HEK293 (cell line): ENCODE results near the gene AEBP1.

Experiments used
- CTCF ChIA-PET: fragments of 350-600 bp; formaldehyde crosslinking; extraction: SDS; loops from one replicate; lab custom pipeline; 2021; ENCODE audit warnings: antibody characterized with exemption; lab: Yijun Ruan, JAX
- POLR2A ChIA-PET: fragments of 300-600 bp; formaldehyde crosslinking; extraction: SDS; loops from one replicate; lab custom pipeline; 2020; ENCODE audit warnings: antibody characterized with exemption, inconsistent platforms; lab: Yijun Ruan, JAX
- H3K27ac ChIP-seq: fragments of 200-500 bp; sonication (Bioruptor generic); 2 replicates; pipeline ENCODE4 v1.5.1; 2014; ENCODE audit warnings: low read depth, low read length, control low read depth, inconsistent platforms; ENCODE audit errors: extremely low read depth
- H3K36me3 ChIP-seq, 2 experiments: fragments of 200-500 bp in 1 of 2; sonication (Bioruptor generic) in 1 of 2; 1 replicate in 1 of 2; 2 replicates in 1 of 2; pipeline ENCODE4 v1.5.1; 2014 to 2017; ENCODE audit warnings: inconsistent platforms in 2 of 2, low read length in 2 of 2; ENCODE audit not compliant: control insufficient read depth in 2 of 2, insufficient read depth in 1 of 2
- H3K4me1 ChIP-seq: fragments of 200-500 bp; sonication (Bioruptor generic); 2 replicates; pipeline ENCODE4 v1.5.1; 2014; ENCODE audit warnings: mild to moderate bottlenecking, low read length, inconsistent platforms; ENCODE audit not compliant: control insufficient read depth, insufficient read depth
- H3K4me3 ChIP-seq: 2 replicates; pipeline ENCODE4 v1.5.1; 2011; ENCODE audit warnings: low read depth, mild to moderate bottlenecking, control low read depth, low read length, moderate library complexity
- H3K9me3 ChIP-seq: fragments of 200-500 bp; sonication (Bioruptor generic); 2 replicates; pipeline ENCODE4 v1.5.1; 2014; ENCODE audit warnings: low read depth, low read length, inconsistent platforms; ENCODE audit not compliant: control insufficient read depth, insufficient read depth
- BCL11B ChIP-seq: fragments of 450-650 bp; formaldehyde crosslinking; IDR thresholded peaks from 2 replicates; pipeline ENCODE4 v1.5.1; 2016; ENCODE audit warnings: low read depth, missing biosample characterization, missing genetic modification characterization
- FEZF1 ChIP-seq: fragments of 450-650 bp; formaldehyde crosslinking; IDR thresholded peaks from 2 replicates; pipeline ENCODE4 v1.5.1; 2016; ENCODE audit warnings: missing biosample characterization, missing genetic modification characterization
- INSM2 ChIP-seq: fragments of 450-650 bp; formaldehyde crosslinking; IDR thresholded peaks from 2 replicates; pipeline ENCODE4 v1.5.1; 2016; ENCODE audit warnings: missing biosample characterization, missing genetic modification characterization
- KLF1 ChIP-seq: fragments of 450-650 bp; formaldehyde crosslinking; IDR thresholded peaks from 2 replicates; pipeline ENCODE4 v1.5.1; 2016; ENCODE audit warnings: missing biosample characterization, missing genetic modification characterization
- KLF16 ChIP-seq: fragments of 450-650 bp; formaldehyde crosslinking; IDR thresholded peaks from 2 replicates; pipeline ENCODE4 v1.5.1; 2017; ENCODE audit warnings: missing biosample characterization, missing genetic modification characterization
- PBX3 ChIP-seq: sonication (generic); formaldehyde crosslinking; IDR thresholded peaks from 2 replicates; pipeline ENCODE4 v1.8.1; 2022; ENCODE audit warnings: mild to moderate bottlenecking, moderate library complexity, missing genetic modification reagents
- PRDM1 ChIP-seq: fragments of 450-650 bp; formaldehyde crosslinking; IDR thresholded peaks from 2 replicates; pipeline ENCODE4; 2016; ENCODE audit warnings: missing biosample characterization, missing genetic modification characterization
- SP7 ChIP-seq: fragments of 450-650 bp; formaldehyde crosslinking; IDR thresholded peaks from 2 replicates; pipeline ENCODE4 v1.5.1; 2016; ENCODE audit warnings: missing biosample characterization, missing genetic modification characterization
- ZNF121 ChIP-seq: fragments of 450-650 bp; formaldehyde crosslinking; IDR thresholded peaks from 2 replicates; pipeline ENCODE4 v1.5.1; 2016; ENCODE audit warnings: missing biosample characterization, missing genetic modification characterization
- ZNF433 ChIP-seq: fragments of 450-650 bp; formaldehyde crosslinking; IDR thresholded peaks from 2 replicates; pipeline ENCODE4 v1.5.1; 2016; ENCODE audit warnings: missing biosample characterization, missing genetic modification characterization, low read depth
- ZNF510 ChIP-seq: fragments of 450-650 bp; formaldehyde crosslinking; IDR thresholded peaks from 2 replicates; pipeline ENCODE4 v1.5.1; 2018; ENCODE audit warnings: mild to moderate bottlenecking, missing genetic modification characterization, missing biosample characterization; ENCODE audit not compliant: insufficient replicate concordance
- ZNF571 ChIP-seq: fragments of 450-650 bp; formaldehyde crosslinking; IDR thresholded peaks from 2 replicates; pipeline ENCODE4 v1.5.0; 2017; ENCODE audit warnings: missing biosample characterization, missing genetic modification characterization
- ZNF621 ChIP-seq: fragments of 450-650 bp; formaldehyde crosslinking; IDR thresholded peaks from 2 replicates; pipeline ENCODE4 v1.5.1; 2017; ENCODE audit warnings: missing biosample characterization, missing genetic modification characterization
- TF ChIP-seq, protein P1 (sequence below): IDR thresholded peaks from 2 replicates; pipeline ENCODE4 v1.6.1; 2011; ENCODE audit warnings: mild to moderate bottlenecking, low read depth, low read length, borderline replicate concordance
- TF ChIP-seq, protein P2 (sequence below): fragments of 450-650 bp; formaldehyde crosslinking; IDR thresholded peaks from 2 replicates; pipeline ENCODE4 v1.5.1; 2016; ENCODE audit warnings: missing biosample characterization, missing genetic modification characterization
- TF ChIP-seq, protein P3 (sequence below): fragments of 450-650 bp; formaldehyde crosslinking; conservative IDR thresholded peaks from 2 replicates; pipeline ENCODE4 v1.5.1; 2016; ENCODE audit warnings: low read depth, missing biosample characterization, missing genetic modification characterization

AEBP1 gene

GRCh38 chr7:44065431-44066110 is 38.6 kb upstream of the AEBP1 start, which contains the start of gene PGAM2:
Gene PGAM2, minus strand, starts transcription at chr7:44065567. Its CDS starts 38 bp downstream, at chr7:44065529.
- CTCF ChIA-PET = interaction anchor here (0.6 to 3.3 kb wide), 2 partner anchors 18 to 131 kb away, joined by 4 to 14 read pairs; no protein-coding TSS in a partner anchor
- Histone ChIP-seq H3K4me3 (no peak within 1 kb of the TSS), H3K9me3 (no peaks in the 10 kb centered on the region), H3K27ac (no peak within 1 kb of the TSS), H3K4me1 (no peaks in the 10 kb centered on the region), H3K36me3 (peaks cover 0 to 23% of the 10 kb centered on the region in 2 experiments; a peak in 1 of 3 replicates)
- TF ChIP-seq PRDM1 (tag by site-specific recombination) (no peak), ZNF571 (tag by site-specific recombination) (no peak), KLF1 (tag by site-specific recombination) (no peak), SP7 (tag by site-specific recombination) (no peak), ZNF121 (tag by site-specific recombination) (no peak), KLF16 (tag by site-specific recombination) (no peak), BCL11B (tag by site-specific recombination) (no peak), ZNF433 (tag by site-specific recombination) (no peak), PBX3 (no peak), INSM2 (tag by site-specific recombination) (no peak), ZNF621 (tag by site-specific recombination) (no peak), ZNF510 (tag by site-specific recombination) (no peak), FEZF1 (tag by site-specific recombination) (no peak)
- TF ChIP-seq, protein P1, sequence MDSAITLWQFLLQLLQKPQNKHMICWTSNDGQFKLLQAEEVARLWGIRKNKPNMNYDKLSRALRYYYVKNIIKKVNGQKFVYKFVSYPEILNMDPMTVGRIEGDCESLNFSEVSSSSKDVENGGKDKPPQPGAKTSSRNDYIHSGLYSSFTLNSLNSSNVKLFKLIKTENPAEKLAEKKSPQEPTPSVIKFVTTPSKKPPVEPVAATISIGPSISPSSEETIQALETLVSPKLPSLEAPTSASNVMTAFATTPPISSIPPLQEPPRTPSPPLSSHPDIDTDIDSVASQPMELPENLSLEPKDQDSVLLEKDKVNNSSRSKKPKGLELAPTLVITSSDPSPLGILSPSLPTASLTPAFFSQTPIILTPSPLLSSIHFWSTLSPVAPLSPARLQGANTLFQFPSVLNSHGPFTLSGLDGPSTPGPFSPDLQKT = no peak
- TF ChIP-seq, protein P2, sequence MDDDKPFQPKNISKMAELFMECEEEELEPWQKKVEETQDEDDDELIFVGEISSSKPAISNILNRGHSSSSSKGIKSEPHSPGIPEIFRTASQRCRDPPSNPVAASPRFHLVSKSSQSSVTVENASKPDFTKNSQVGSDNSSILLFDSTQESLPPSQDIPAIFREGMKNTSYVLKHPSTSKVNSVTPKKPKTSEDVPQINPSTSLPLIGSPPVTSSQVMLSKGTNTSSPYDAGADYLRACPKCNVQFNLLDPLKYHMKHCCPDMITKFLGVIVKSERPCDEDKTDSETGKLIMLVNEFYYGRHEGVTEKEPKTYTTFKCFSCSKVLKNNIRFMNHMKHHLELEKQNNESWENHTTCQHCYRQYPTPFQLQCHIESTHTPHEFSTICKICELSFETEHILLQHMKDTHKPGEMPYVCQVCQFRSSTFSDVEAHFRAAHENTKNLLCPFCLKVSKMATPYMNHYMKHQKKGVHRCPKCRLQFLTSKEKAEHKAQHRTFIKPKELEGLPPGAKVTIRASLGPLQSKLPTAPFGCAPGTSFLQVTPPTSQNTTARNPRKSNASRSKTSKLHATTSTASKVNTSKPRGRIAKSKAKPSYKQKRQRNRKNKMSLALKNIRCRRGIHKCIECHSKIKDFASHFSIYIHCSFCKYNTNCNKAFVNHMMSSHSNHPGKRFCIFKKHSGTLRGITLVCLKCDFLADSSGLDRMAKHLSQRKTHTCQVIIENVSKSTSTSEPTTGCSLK (tag by site-specific recombination) = no peak
- TF ChIP-seq, protein P3, sequence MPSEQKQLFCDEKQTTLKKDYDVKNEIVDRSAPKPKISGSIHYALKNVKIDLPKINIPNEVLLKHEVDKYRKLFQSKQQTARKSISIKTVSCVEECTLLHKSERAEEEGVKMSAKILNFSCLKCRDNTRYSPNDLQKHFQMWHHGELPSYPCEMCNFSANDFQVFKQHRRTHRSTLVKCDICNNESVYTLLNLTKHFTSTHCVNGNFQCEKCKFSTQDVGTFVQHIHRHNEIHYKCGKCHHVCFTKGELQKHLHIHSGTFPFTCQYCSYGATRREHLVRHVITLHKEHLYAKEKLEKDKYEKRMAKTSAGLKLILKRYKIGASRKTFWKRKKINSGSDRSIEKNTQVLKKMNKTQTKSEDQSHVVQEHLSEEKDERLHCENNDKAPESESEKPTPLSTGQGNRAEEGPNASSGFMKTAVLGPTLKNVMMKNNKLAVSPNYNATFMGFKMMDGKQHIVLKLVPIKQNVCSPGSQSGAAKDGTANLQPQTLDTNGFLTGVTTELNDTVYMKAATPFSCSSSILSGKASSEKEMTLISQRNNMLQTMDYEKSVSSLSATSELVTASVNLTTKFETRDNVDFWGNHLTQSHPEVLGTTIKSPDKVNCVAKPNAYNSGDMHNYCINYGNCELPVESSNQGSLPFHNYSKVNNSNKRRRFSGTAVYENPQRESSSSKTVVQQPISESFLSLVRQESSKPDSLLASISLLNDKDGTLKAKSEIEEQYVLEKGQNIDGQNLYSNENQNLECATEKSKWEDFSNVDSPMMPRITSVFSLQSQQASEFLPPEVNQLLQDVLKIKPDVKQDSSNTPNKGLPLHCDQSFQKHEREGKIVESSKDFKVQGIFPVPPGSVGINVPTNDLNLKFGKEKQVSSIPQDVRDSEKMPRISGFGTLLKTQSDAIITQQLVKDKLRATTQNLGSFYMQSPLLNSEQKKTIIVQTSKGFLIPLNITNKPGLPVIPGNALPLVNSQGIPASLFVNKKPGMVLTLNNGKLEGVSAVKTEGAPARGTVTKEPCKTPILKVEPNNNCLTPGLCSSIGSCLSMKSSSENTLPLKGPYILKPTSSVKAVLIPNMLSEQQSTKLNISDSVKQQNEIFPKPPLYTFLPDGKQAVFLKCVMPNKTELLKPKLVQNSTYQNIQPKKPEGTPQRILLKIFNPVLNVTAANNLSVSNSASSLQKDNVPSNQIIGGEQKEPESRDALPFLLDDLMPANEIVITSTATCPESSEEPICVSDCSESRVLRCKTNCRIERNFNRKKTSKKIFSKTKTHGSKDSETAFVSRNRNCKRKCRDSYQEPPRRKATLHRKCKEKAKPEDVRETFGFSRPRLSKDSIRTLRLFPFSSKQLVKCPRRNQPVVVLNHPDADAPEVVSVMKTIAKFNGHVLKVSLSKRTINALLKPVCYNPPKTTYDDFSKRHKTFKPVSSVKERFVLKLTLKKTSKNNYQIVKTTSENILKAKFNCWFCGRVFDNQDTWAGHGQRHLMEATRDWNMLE = no peak
- POLR2A ChIA-PET = interaction anchor here (0.6 to 2.1 kb wide), 5 partner anchors 16 to 135 kb away, joined by 3 to 16 read pairs (median 5); partner anchors contain the start of genes DBNL and YKT6
